ENCODE data around the gene CIC.
A peak's percentile ranks its signal among the peaks of the same experiment; 100 is the strongest.

Gene CIC

DNA sequence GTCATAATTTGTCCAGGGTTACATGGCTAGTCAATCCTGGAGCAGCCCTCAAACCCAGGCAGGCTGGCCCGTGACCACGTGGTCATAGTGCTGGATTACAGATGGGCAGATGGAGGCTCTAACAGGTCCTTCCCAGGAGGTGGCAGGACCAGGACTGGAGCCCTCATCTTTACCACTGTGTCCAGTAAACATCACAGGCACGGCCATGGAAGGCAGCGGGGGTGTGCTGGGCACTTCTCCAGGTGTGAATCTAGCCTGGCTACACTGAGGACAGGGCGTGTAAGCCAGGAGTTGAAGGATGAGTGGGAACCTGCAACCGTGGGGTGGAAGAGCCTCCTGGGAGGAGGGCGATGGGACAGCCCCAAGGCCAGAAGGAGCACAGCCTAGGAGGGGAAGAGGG, 6.1 kb downstream of the CIC start:
- peak; percentile 53 for FAIRE-seq
- no peak for DNase-seq (ENCODE audit: low spot score)

DNA sequence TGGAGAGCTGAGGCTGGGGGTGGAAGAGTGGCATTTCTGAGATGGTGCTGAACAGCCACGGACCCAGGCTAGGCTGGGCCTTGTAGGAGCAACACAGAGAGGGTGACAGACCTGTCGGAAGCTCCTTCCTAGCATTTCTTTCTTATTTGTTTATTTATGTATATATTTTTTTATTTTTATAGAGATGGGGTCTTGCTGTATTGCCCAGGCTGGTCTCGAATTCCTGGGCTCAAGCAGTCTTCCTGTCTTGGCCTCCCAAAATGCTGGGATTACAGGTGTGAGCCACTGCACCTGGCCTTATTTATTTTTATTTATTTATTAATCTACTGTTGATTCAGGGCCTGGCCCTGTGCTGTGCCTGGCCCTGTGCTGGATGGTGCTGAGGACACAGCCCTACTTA, 6.5 kb downstream of the CIC start:
- FAIRE-seq (no peak), DNase-seq (ENCODE audit: low spot score) (no peak)

DNA sequence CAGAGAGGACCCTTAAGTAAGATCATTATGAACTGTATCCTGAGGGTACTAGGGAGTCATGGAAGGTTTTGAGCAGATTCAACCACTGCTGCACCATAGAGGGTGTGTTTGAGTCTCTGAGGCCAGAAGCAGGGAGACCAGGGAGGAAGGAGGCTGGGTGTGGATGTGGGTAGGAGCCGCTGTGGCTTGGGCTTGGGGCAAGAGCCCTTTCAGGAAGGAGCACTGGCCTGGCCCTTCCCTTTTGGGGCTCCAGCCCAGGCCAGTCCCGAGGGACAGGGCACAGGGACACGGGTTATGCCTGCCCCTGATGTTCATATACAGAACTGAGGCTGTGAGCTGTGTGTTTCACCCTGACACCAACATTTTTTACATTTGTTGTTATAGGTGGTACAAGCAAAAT, 7.2 kb downstream of the CIC start:
- no peak for FAIRE-seq
- DNase-seq (ENCODE audit: low spot score): no peak

DNA sequence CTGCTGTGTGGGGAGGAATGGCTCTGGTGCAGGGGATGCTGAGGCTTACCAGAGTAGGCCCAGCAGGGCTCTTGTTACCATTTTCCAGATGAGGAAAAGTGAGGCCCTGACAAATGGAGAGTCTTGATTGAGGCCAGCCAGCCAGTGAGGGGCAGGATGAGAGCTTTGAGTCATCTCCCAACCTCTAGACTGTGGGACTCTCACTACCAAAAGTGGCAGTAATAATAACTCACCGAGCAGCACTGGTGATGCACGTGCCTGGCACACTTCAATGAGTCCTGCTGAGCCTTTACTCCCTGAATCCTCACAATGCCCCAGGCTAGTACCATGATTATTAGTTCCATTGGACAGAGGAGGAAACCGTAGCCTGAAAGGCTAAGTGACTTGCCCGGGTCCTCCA, 7.8 kb downstream of the CIC start:
- FAIRE-seq: no peak

DNA sequence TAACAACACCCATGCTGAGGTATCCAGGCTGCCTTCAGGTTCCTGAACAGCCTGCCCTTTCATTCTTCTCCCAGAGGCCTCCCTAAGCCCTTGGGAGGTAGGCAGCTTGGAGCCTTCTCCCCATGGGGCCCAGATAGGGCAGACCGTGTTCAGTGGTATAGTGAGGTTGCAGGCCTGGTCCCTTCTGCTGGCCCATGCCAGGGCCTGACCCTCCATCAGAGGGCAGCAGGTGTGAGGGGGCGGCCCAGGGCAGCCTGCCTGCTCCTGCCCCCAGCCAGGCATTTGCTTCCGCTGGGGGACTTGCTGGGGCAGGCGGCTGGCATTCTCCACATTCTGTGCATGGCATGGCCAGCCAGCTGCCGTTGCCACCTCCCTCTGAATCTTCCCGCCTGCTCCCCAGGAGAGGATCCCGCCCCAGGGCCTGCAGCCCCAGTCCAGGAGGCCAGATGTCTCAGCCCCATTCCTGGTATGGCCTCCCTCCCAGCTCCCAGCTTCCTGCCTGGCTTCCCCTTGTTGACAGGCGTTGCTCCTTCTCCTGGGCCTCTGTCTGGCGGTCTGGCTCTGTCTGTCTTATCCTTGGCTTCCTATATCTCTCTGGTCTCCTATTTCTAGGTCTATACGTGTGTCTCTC, 8.9 kb downstream of the CIC start:
- no peak for FAIRE-seq

More for the DNA sequence above, 7.8 kb downstream of the CIC start:
- no peak for DNase-seq (ENCODE audit: low spot score)

DNA sequence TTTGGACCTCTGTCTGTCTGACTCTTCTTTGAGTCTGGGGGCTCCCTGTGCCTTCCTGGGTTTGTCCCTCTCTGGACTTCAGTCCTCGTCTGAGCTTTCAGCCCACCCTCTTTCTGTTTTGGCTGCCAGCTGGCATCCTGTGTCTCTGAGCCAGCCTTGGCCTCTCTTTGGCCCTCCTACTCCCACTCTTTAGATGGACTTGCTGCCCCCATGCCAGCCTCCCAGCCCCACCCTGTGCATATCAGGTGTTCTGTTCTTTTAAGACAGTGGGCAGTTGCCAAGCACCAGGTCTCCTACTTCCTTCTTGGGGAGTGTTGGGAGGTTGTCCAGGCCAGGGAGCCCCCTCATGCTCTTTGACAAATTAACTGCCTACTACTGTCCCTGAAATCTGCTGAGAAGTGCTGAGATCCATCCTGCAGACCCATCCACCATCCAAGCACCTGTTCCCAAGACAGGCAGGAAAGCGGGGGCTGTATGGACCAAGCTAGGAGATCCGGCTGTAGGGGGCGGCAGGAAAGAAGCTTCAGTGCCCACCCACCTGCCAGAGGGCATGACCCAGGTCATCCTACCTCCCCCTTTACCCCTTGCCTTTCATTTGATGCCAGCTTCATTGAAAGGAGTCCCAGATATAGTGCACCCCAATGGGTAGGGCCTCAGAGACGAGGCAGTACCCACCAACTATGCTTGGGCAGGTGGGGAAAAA, 9.6 kb downstream of the CIC start:
- DNase-seq (ENCODE audit: low spot score): no peak
- FAIRE-seq: no peak

More for the DNA sequence above, 8.9 kb downstream of the CIC start:
- no peak for DNase-seq (ENCODE audit: low spot score)

DNA sequence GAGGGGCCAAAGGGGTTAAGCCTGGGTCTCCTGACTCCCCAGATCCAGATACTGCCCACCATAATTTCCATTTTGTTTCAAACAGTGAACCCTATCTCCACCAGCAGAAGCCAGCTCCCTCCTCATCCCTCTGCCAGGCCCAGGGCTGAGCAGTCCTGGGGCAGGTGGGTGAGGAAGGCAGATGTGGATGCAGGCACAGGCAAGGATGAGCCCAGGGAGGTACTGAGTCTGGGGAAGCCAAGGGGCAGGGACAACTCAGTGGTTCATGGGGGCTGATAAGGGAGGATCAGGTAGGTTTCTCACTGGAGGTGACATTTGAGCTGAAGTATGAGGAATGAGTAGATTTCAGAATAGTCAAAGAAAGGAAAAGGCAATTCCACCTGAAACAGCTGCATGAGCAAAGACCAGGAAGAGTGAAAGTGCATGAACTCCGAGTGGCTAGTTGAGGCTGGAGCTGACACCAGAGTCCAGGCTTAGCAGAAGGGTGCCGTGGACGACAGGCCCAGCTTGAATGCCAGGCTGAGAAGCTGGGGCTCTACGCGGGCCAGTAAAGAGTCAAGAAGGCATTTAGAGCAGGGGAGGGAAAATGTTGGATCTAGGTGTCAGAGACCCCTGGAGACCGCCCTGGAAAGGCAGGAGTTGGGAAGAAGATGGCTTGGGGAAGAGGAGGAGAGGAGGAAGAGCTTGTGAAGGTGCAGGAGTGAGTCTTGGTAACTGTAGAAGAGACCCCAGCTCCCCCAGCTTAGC, 10.3 kb downstream of the CIC start:
- DNase-seq (ENCODE audit: low spot score): no peak
- no peak for FAIRE-seq

DNA sequence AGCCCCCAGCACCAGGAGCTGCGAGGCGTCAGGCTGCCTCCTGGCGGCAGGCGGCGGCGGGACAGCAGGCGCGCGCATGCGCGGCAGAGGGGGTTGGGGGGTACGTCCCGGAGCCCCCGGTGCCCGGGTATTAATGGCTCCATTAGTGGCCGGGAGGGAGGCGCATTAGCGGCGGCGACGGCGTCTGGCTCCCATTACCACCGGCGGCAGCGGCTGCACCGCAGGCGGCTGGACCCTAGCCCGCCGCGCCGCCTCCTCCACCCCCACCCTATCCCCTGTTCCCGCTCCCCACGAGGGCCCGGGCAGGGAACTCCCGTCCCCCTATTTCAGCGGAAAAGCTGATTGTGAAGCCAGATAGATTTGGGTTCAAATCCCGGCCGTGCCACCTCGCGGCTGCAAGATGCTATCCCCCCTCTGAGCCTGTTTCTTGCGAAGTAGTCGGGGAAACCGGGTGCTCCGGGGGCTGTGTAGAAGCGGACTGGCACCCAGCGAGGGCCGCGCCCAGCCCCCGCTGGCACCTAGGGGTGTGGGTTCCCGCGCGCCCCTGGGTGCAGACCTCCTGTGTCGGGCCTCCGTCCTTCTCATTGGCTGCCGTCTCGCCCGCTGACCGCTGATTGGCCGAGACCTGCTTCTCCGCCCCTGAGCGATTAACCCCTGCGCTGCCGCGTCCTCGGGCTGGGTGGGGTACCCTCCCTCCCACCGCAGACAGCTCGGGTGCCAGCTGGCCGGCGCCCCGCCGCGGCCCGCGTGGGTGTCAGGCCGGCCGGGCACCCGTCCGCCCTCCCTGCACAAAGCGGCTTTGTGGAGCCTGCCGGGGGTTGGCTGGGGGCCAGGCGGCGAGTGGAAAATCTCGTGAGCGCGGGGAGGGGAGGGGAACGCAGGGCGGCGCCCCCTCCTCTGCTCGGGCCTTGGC, 11.1 kb downstream of the CIC start:
- DNase-seq (ENCODE audit: low spot score) (peak; percentile 95), FAIRE-seq (peak; percentile 80)

DNA sequence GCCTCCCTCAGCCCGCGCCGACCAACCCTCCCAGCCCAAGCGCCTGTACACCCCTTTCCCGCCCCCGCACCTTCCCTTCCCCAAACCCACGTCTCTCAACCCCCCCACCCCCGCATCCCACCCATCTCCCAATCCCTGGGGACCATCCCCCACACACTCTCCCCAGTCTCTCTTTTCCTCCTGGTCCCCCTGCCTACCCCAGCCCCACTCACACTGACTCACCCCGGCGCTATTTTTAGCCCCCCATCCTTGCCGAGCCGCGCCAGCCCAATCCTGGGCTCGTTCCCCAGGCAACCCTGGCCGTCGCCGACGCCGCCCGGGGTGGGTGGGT, 11.7 kb downstream of the CIC start:
- FAIRE-seq: no peak

DNA sequence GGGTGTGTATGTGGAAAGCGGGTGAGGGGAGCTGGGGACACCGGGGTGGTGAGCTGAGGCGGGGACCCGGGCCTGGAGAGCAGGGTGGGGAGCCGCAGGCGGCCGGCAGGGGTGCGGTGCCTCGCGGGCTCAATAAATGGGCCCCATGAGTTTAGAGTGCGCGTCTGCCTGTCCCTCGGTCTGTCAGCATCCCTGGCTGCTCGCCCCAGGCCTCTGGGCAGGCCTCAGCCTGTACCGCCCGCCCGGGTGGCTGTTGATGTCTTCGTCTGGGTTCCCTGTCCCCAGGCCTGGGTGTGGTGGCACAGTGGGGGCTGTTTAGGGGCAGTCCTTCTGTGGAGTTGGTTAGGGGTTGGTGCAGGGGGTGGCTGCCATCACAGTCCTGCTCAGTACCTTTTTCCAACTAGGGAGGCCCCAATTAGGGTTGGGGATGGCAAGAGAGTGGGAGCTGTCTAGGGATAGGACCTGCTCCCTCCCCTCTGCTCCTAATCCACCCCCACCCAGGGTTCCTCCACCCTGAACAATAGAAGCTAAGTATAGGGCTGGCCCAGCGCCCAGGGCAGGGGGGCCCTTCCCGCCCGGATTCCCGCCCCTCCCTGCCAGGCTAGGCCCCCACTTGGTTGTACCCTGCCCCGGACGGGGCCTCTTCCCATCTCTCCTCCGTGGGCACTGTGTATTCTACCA, 12.2 kb downstream of the CIC start:
- DNase-seq (ENCODE audit: low spot score) (peak; percentile 70), FAIRE-seq (no peak)

More for the DNA sequence above, 11.7 kb downstream of the CIC start:
- DNase-seq (ENCODE audit: low spot score): peak; percentile 57

DNA sequence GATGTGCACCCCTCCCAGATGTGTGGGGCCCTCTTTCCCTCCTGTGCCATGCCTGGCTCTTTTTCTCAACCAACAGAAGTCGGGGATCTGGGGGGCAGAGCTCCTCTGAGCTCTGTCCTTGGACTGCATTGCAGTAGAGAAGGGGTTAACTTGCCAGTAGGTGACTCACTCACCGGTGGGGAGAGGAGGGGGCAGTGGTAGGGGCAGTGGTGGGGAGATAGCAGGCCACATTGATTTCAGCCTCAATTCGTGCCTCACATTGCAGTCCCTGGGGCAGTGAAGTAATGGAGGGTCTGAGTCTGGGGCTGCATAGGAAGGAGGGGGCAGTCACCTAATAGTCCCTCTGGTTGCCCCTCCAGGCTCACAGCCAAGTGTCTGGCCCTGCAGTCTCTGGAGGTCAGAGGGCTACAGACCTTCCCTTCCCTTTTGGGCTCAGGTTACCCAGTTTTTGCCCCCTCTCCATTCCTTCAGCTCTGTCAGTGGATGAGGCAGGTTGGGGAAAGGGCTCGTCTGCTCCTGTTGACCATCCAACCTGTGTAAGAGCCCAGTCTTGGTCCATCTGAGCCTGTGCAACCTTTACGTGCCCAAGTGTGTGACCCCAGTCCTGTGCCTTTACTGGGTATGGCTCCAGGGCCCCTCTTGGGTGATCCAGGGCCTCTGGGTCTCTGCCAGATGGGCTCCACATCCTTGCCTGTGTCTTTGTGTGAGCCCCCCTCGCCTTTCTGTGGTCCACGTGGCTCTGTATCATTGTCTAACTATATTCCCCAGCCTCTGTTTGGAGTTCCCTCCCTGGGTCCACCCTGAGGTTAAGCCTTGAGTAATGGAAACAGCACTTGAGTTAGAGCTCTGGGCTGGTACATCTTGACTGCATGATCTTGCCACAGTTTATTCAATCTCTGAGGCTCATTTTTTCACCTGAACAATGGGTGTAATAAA, 13.0 kb downstream of the CIC start:
- FAIRE-seq (peak; percentile 90), DNase-seq (ENCODE audit: low spot score) (peak; percentile 74)

DNA sequence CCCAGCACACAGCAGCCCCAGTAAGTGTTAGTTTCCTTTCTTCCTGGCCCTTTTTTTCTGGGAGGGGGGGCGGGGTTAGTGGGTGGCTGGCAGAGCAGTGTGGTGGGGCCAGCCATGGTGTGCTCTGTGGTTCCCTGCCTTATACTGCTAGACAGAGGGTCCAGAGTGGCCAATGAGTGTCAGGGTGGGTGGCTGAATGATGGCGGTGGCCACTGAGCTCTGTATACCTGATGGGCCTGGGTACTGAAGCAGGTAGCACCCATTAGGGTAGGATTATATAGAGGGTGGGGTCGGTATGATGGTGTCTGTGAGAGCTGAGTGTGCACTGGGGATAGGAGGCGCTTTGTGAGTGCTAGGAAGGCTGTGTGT, 13.8 kb downstream of the CIC start:
- DNase-seq (ENCODE audit: low spot score) (no peak), FAIRE-seq (no peak)

DNA sequence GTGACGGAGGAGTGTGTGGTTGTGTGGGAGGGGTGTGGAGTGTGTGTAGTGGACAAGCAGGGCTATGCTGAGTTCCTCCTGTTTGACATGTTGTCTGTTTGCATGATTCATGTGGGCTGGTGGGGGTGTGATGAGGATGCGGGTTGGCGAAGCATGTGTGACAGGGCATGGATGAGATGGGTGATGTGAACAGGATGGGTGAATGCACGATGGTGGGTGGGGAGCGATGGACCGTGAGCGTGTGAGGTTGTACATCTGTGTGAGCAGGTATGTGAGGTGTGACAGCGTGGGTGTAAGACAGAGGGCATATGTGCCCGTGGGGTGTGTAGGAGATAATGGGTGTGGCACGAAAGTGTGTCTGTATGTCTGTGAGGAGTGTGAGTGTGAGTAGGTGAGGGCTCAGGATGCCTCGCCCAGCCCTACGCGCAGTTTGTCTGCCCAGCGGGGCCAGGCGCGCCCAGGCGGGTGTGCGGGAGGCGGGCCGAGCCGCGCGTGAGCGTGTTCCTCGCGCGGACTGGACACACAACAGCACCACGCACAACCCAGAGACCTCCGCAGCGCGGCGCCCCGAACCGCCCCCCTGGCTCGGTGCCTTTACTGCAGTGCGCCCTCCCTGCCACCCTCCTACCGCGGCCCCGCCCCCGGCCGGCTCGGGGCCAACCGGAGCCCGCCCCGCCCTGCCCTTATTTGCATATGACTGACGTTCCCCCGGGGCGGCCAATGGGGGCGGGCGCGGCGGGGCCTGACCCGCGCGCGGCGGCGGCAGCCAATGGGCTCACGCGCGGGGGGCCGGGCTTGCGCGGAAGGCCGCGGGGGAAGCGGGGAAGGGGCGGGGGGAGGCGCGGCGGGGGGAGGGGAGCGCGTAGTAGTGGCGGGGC, 14.4 kb downstream of the CIC start:
- peak; percentile 94 for DNase-seq (ENCODE audit: low spot score)
- peak; percentile 99 for FAIRE-seq

DNA sequence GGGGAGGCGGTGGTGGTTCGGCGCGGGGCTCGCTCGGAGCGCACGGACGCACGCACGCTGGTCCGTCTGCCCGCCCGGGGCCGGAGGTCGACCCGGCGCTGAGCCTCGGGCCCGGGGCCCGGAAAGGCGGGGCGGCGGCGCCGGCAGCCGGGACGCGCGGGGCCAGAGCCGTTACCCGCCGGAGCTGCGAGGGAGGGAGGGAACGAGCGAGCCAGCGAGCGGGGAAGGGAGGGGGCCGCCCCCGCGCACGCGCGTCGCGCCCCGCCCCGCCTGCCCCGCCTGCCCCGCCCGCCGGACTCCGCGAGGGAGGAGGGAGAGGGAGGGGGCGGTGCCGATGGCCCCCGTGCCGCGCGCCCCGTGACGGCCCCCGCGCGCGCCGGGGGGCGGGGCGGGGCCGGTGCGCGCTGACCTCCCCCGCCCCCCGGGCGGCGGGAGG, 15.0 kb downstream of the CIC start:
- FAIRE-seq: no peak

DNA sequence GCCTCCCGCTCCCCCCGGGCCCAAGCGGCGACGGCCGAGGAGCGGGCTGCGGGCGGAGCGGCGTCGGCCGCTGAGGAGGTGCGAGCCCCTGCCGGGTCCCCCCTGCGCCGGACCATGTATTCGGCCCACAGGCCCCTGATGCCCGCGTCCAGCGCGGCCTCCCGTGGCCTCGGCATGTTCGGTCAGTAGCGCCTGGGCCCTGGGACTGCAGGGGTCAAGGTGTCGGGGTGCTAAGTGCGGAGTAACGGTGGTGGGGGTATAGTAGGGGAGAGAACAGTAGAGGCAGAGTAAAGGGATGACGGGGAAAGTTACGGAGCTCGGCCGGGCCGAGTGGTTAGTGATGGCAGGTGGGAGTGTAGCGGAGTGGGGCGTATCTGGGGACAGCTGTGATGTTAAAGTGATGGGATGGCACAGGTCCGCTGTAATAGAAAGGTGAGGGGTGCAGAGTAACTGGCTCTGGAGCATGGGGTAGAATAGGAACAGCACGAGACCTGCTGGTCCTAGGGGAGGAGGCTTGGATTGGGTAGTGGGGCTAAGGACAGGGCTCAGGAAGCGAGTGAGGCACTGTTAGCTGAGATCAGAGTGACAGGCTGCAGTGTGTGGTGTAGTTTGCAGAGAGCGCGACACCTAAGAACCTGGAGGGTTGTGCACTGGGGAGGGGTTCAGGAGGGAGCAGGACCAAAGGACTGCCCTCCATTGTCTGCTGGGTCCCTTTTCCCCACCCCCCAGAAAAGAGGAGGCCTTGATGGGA, 15.7 kb downstream of the CIC start:
- FAIRE-seq: peak; percentile 27

More for the DNA sequence above, 15.0 kb downstream of the CIC start:
- peak; percentile 91 for DNase-seq (ENCODE audit: low spot score)

DNA sequence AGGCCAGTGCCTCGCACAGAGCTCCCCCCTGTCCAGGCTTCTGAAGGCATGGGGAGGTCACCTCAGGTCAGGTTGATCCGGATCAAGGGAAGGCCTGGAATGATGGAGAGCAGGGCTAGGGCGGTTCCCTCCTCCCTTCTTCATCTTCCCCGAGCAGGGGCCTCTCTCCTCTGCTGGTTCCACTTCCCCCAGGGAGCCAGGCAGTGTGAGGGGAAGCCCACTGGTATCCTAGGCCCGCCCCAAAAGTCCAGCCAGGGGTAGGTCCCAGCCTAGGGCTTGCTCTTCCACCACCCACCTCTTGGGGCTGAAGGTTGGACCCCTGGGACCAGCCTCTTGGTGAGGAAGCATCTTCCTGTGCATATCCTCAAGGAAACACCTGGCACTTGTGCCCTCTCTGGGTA, 16.5 kb downstream of the CIC start:
- FAIRE-seq (no peak), DNase-seq (ENCODE audit: low spot score) (no peak)

More for the DNA sequence above, 15.7 kb downstream of the CIC start:
- DNase-seq (ENCODE audit: low spot score): no peak

DNA sequence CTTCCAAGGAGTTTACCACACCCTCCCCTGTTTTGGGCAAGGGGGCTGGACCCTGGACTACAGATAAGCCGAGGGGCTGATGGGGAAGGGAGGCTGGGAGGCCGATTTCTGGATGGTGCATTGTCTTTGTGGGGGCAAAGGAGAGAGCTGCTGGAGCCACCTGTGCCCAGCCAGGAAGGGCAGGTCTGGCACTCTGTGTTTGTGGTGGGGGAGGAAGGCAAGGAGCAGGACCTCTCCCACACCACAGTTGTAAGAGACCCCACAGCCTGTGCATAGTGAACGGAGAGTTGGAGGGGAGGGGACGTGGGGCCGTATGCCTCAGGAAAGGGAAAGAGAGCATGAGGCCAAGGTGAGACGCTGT, 16.9 kb downstream of the CIC start:
- DNase-seq (ENCODE audit: low spot score): no peak
- FAIRE-seq: no peak

DNA sequence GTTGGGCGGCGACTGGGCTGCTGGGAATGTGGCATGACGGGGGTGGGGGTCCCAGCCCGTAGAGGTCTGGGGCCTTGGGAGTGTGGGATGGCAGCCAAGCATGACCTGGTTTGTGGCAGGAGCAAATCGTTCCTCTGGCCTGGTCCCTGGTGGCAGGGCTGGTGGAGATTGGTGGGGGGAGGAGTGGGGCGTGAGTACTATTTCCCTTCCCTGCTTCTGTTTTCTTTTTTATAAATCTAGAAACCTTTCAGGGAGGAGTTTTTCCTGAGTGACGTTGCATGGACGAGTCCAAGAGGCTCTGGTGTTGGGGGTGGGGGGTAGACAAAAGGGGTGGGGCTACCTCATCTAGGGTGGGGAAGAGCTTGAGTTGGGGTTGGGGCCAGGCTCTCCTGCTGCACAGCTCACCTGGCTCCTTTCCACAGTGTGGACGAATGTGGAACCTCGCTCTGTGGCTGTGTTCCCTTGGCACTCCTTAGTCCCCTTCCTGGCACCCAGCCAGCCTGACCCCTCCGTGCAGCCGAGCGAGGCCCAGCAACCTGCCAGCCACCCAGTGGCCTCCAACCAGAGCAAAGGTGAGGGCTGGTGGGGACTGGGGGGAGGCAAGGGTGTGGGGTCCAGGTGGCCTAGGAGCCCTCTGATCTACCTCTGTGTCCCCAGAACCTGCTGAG, 17.4 kb downstream of the CIC start:
- FAIRE-seq (no peak), DNase-seq (ENCODE audit: low spot score) (no peak)
